B cell (primary cell): ENCODE data around the gene LEMD2. TPM values are rescaled to one million over a fixed set of nuclear protein-coding genes. Genes with fewer than 3 reads are reported as not detected.

Source experiments
- ATAC-seq: fragments of 200-7000 bp; cut with Tn5 transposase; one replicate; pipeline ENCODE4 v1.10.0; 2021; ENCODE audit warnings: low read depth, mild to moderate bottlenecking, moderate number of reproducible peaks, moderate library complexity
- CTCF ChIA-PET: fragments of 350-600 bp; sonication (Branson Sonifier 250); formaldehyde crosslinking; loops from one replicate; lab custom pipeline; 2021; ENCODE audit warnings: antibody characterized with exemption, inconsistent platforms; lab: Charles Lee
- POLR2A ChIA-PET: fragments of 350-600 bp; sonication (Branson Sonifier 250); formaldehyde crosslinking; loops from one replicate; lab custom pipeline; 2021; ENCODE audit warnings: antibody characterized with exemption; lab: Charles Lee
- DNase-seq: peaks from one replicate; pipeline ENCODE4 v3.0.0; 2013
- H2AFZ ChIP-seq: 2 replicates; pipeline ENCODE4 v1.6.1; 2012; ENCODE audit warnings: mild to moderate bottlenecking, low read depth, low read length; ENCODE audit not compliant: insufficient read depth, poor library complexity, severe bottlenecking
- H3K27ac ChIP-seq, 2 donors: 1 replicate in 1 of 2; 2 replicates in 1 of 2; pipeline ENCODE4 v1.5.1; 2012 to 2013; ENCODE audit warnings: low read length in 2 of 2, mild to moderate bottlenecking in 2 of 2, moderate library complexity in 1 of 2
- H3K27me3 ChIP-seq, 4 experiments: fragments of 200-600 bp in 1 of 4; sonication (generic) in 1 of 4; replicated peaks in 1 of 4; 1 replicate in 2 of 4; 2 replicates in 2 of 4; pipeline versions ENCODE4 v1.6.1 to v1.7.0; 2013 to 2016; ENCODE audit warnings: low read length in 3 of 4, mild to moderate bottlenecking in 2 of 4, mixed read lengths in 1 of 4, moderate library complexity in 1 of 4; ENCODE audit not compliant: insufficient read depth in 4 of 4, control insufficient read depth in 3 of 4; ENCODE audit errors: control extremely low read depth in 1 of 4
- H3K36me3 ChIP-seq, 2 experiments: replicated peaks in 1 of 2; 1 replicate in 1 of 2; 2 replicates in 1 of 2; pipeline versions ENCODE4 v1.6.1 to v1.7.1; 2013; ENCODE audit warnings: low read length in 1 of 2; ENCODE audit not compliant: insufficient read depth in 2 of 2, control insufficient read depth in 1 of 2; ENCODE audit errors: control extremely low read depth in 1 of 2, extremely low read depth in 1 of 2
- H3K4me1 ChIP-seq, 2 donors: fragments of 200-600 bp in 1 of 2; sonication (generic) in 1 of 2; 1 replicate in 1 of 2; 2 replicates in 1 of 2; pipeline versions ENCODE4 v1.5.1 to v1.6.1; 2013 to 2017; ENCODE audit warnings: low read length in 2 of 2; ENCODE audit not compliant: control insufficient read depth in 2 of 2, insufficient read depth in 2 of 2
- H3K4me2 ChIP-seq: replicated peaks from 2 replicates; pipeline ENCODE3; 2012; ENCODE audit warnings: mild to moderate bottlenecking, low read depth, low read length; ENCODE audit not compliant: poor library complexity, severe bottlenecking
- H3K4me3 ChIP-seq, 5 experiments: fragments of 200-600 bp in 1 of 5; sonication (generic) in 1 of 5; 1 replicate in 3 of 5; 2 replicates in 2 of 5; pipeline versions ENCODE4 v1.5.1 to v1.7.0; 2011 to 2016; ENCODE audit warnings: low read length in 4 of 5, mild to moderate bottlenecking in 4 of 5, low read depth in 2 of 5, control low read depth in 1 of 5, moderate library complexity in 1 of 5; ENCODE audit not compliant: insufficient read depth in 1 of 5; ENCODE audit errors: control extremely low read depth in 1 of 5, extremely low read depth in 1 of 5
- H3K79me2 ChIP-seq: fragments of 200-600 bp; sonication (generic); one replicate; pipeline ENCODE4 v1.6.0; 2016; ENCODE audit warnings: low read length; ENCODE audit not compliant: control insufficient read depth, insufficient read depth
- H3K9ac ChIP-seq: fragments of 200-600 bp; sonication (generic); 2 replicates; pipeline ENCODE4 v1.6.1; 2017; ENCODE audit warnings: mild to moderate bottlenecking, low read length, moderate library complexity
- H3K9me3 ChIP-seq, 3 donors: one replicate each; pipeline versions ENCODE4 v1.6.1 to v1.7.1; 2013; ENCODE audit warnings: low read length in 2 of 3; ENCODE audit not compliant: control insufficient read depth in 2 of 3, insufficient read depth in 1 of 3; ENCODE audit errors: control extremely low read depth in 1 of 3
- H4K20me1 ChIP-seq: 2 replicates; pipeline ENCODE4 v1.6.0; 2012; ENCODE audit warnings: mild to moderate bottlenecking, low read length; ENCODE audit not compliant: insufficient read depth, control insufficient read depth, poor library complexity, severe bottlenecking
- H3K27ac Mint-ChIP-seq: one replicate; pipeline ENCODE4 v1.8.0; 2021; ENCODE audit warnings: mixed read lengths
- H3K27me3 Mint-ChIP-seq: one replicate; pipeline ENCODE4 v1.8.0; 2021; ENCODE audit warnings: mixed read lengths
- H3K4me1 Mint-ChIP-seq: one replicate; pipeline ENCODE4 v1.8.0; 2021; ENCODE audit warnings: mixed read lengths
- H3K4me3 Mint-ChIP-seq: one replicate; pipeline ENCODE4 v1.8.0; 2021; ENCODE audit warnings: mixed read lengths
- H3K9me3 Mint-ChIP-seq: one replicate; pipeline ENCODE4 v1.8.0; 2022; ENCODE audit warnings: mixed read lengths; ENCODE audit not compliant: insufficient read depth
- EZH2 ChIP-seq: IDR thresholded peaks from 2 replicates; pipeline ENCODE4 v1.6.1; 2012; ENCODE audit warnings: borderline replicate concordance, low read depth, mild to moderate bottlenecking, moderate library complexity, low read length; ENCODE audit not compliant: insufficient read depth, poor library complexity, severe bottlenecking
- WGBS: methylation state at CpG from one replicate; pipeline ENCODE4 v1.1.5; 2013; ENCODE audit warnings: missing lambda C conversion rate; ENCODE audit not compliant: insufficient coverage; 5-methylcytosine and 5-hydroxymethylcytosine counted together
- intact Hi-C: fragments of 100-400 bp; cut with micrococcal nuclease; formaldehyde crosslinking; loops from one replicate; pipeline ENCODE4 v1.10.0; 2022
- polyA plus RNA-seq: library from polyadenylated mRNA; depleted of rRNA; stranded (reverse); fragments of >200 nt; gene quantifications from 2 replicates; pipeline ENCODE4 v1.2.3, GENCODE V29; 2012
- total RNA-seq, 2 donors: library from RNA; stranded (reverse); fragments of 120-200 nt in 1 of 2; gene quantifications; 1 replicate in 1 of 2; 2 replicates in 1 of 2; pipeline versions ENCODE4 v1.2.3 to v1.2.4, GENCODE V29; 2013 to 2022
- TF ChIP-seq, protein P1 (sequence below): fragments of 200-600 bp; IDR thresholded peaks from one replicate; pipeline ENCODE4 v1.8.0; 2022; ENCODE audit warnings: antibody characterized with exemption, mild to moderate bottlenecking

The LEMD2 gene
- total and polyA plus RNA-seq, 2 donors (not counting 1 experiment from before 2014, with no cell fraction given), result 58.7 to 113 TPM

DNA sequence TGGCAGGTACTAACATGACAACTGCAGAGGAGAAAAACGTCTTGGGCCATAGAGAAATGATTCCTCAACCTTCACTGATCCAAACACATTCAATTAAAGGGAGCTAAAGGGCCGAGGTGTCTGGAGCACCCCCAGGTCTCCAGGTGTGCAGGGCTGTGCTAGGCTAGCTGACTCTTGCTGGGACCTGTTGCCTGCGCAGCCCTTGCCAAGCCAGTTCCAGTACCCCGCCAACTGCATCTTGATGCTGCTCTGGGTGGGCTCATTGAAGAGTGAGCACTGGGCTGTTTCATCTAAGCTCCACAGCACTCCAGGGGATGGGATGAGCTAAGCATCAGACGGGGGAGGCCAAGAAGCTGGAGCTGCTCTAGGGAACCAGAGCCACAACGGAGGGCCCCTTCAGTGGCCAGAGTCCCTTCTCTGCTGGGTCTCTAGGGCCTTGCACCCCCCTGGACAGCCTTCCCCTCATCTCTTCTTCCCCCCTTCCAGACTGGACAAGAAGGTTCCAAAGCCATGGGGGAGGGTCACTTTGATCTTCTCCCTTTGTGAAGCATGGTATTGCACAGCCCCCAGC, 15.9 kb downstream of the LEMD2 start:
- peaks cover 10% of the 10 kb centered on the region for H3K4me1 Mint-ChIP-seq
- H3K79me2 ChIP-seq, result no peaks in the 10 kb centered on the region
- H3K36me3 ChIP-seq, result peaks cover 5 to 53% of the 10 kb centered on the region in 2 experiments
- H3K27ac ChIP-seq, result no peak overlapping the region
- H3K4me3 Mint-ChIP-seq, result no peak overlapping the region
- DNase-seq (no peak), ATAC-seq (no peak)
- peaks cover 44% of the 10 kb centered on the region for H4K20me1 ChIP-seq
- ChIA-PET POLR2A (no interaction called here), CTCF (interaction anchor here (0.6 to 8.1 kb wide), 6 partner anchors 8 to 382 kb away, joined by 3 to 81 read pairs (median 32); partner anchors contain the start of gene LEMD2)
- H3K27ac Mint-ChIP-seq, result no peak overlapping the region
- TF ChIP-seq, protein P1, sequence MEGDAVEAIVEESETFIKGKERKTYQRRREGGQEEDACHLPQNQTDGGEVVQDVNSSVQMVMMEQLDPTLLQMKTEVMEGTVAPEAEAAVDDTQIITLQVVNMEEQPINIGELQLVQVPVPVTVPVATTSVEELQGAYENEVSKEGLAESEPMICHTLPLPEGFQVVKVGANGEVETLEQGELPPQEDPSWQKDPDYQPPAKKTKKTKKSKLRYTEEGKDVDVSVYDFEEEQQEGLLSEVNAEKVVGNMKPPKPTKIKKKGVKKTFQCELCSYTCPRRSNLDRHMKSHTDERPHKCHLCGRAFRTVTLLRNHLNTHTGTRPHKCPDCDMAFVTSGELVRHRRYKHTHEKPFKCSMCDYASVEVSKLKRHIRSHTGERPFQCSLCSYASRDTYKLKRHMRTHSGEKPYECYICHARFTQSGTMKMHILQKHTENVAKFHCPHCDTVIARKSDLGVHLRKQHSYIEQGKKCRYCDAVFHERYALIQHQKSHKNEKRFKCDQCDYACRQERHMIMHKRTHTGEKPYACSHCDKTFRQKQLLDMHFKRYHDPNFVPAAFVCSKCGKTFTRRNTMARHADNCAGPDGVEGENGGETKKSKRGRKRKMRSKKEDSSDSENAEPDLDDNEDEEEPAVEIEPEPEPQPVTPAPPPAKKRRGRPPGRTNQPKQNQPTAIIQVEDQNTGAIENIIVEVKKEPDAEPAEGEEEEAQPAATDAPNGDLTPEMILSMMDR, result no peak
- TF ChIP-seq EZH2, result no peak
- H3K9me3 Mint-ChIP-seq, result no peaks in the 10 kb centered on the region
- H3K9ac ChIP-seq, result no peak overlapping the region
- H3K4me3 ChIP-seq, result no peak overlapping the region
- no peaks in the 10 kb centered on the region for H3K9me3 ChIP-seq
- intact Hi-C loops, result no loop called here
- WGBS, result 97% methylated on average over 6 of the region's 6 CpGs
- no peak overlapping the region for H2AFZ ChIP-seq
- H3K4me2 ChIP-seq, result no peak overlapping the region
- H3K4me1 ChIP-seq, result peaks cover 0 to 6% of the 10 kb centered on the region in 2 donors
- H3K27me3 Mint-ChIP-seq, result peaks cover 3% of the 10 kb centered on the region
- peaks cover 0 to 7% (median 0%) of the 10 kb centered on the region in 4 experiments for H3K27me3 ChIP-seq

DNA sequence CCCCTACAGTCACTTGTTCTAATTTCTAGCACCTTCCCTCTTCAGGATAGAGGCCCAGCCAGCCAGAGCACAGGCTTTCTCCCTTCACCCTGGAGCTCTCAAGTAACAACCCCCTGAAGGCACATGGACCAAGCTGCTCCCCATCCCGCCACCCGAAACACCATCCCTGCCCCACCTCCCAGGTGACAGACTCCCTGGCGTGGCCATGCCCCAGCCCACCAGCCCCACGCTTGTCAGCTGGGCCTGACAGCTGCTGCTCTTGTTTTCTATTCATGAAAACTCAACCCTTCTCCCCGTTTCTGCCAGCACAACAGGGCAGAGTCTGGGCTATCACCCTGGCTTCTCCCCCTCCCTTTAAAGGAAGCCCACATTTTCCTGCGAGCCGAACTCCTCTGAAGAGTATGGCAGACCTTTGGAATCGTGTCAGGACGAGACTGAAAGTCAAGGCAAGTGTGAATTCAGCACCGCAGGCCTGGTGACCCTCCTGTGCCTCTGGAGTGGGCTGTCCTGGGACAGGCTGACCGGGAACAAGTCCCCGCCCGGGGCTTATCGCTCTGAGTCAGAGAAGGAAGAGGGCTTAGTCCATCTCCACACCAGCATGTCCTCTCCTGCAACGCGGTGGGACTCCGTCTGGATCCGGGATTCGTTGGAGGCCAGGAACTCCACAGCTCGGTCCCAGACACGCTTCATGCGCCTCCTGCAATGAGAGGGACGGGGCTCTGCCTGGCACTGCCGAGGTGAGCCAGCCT, 16.7 kb downstream of the LEMD2 start:
- WGBS, result 93% methylated on average over 20 of the region's 24 CpGs
- no peak overlapping the region for H2AFZ ChIP-seq
- H3K4me1 ChIP-seq, result peaks cover 0 to 6% of the 10 kb centered on the region in 2 donors
- peaks cover 6% of the 10 kb centered on the region for H3K27me3 Mint-ChIP-seq
- ChIA-PET POLR2A (no interaction called here), CTCF (interaction anchor here (0.5 to 8.1 kb wide), 22 partner anchors 9 to 1574 kb away, joined by 3 to 81 read pairs (median 4); partner anchors contain the start of gene LEMD2)
- H3K4me1 Mint-ChIP-seq, result peaks cover 10% of the 10 kb centered on the region
- H3K27ac ChIP-seq, result no peak overlapping the region
- no peak overlapping the region for H3K4me2 ChIP-seq
- no peaks in the 10 kb centered on the region for H3K9me3 Mint-ChIP-seq
- ATAC-seq, result no peak
- DNase-seq, result no peak
- H3K9me3 ChIP-seq, result peaks cover 0 to 1% (median 0%) of the 10 kb centered on the region in 3 donors
- no peak overlapping the region for H3K9ac ChIP-seq
- TF ChIP-seq, protein P1, result no peak
- TF ChIP-seq EZH2, result no peak
- H3K36me3 ChIP-seq, result peaks cover 5 to 45% of the 10 kb centered on the region in 2 experiments
- intact Hi-C loops, result no loop called here
- H3K4me3 Mint-ChIP-seq, result no peak overlapping the region
- H4K20me1 ChIP-seq, result peaks cover 37% of the 10 kb centered on the region
- H3K27ac Mint-ChIP-seq, result no peak overlapping the region
- no peaks in the 10 kb centered on the region for H3K79me2 ChIP-seq
- H3K4me3 ChIP-seq, result no peak overlapping the region
- H3K27me3 ChIP-seq, result peaks cover 0 to 7% (median 0%) of the 10 kb centered on the region in 4 experiments
